Osteocyte (in vitro differentiated cells): ENCODE results near the gene ZC3H15. TPM values are rescaled to one million over a fixed set of nuclear protein-coding genes. Genes with fewer than 3 reads are reported as not detected.
"Not testable (repeated sequence)": the region's sequence is repeated elsewhere in the genome, so short reads cannot be mapped to it uniquely, and the experiment has no call there.

ENCODE experiments used
- DNase-seq: peaks from one replicate; pipeline ENCODE4 v3.0.0; 2021; ENCODE audit warnings: mixed read lengths; ENCODE audit not compliant: unreplicated experiment; ENCODE audit errors: extremely low spot score
- H3K27ac Mint-ChIP-seq: one replicate; pipeline ENCODE4 v1.8.0; 2021; ENCODE audit warnings: mild to moderate bottlenecking, mixed read lengths; ENCODE audit not compliant: unreplicated experiment
- H3K27me3 Mint-ChIP-seq: one replicate; pipeline ENCODE4 v1.8.0; 2021; ENCODE audit warnings: mixed read lengths; ENCODE audit not compliant: unreplicated experiment
- H3K36me3 Mint-ChIP-seq: one replicate; pipeline ENCODE4 v1.8.0; 2021; ENCODE audit warnings: mixed read lengths; ENCODE audit not compliant: unreplicated experiment
- H3K4me1 Mint-ChIP-seq: one replicate; pipeline ENCODE4 v1.8.0; 2021; ENCODE audit warnings: mixed read lengths; ENCODE audit not compliant: unreplicated experiment
- H3K4me3 Mint-ChIP-seq: one replicate; pipeline ENCODE4 v1.8.0; 2021; ENCODE audit warnings: mild to moderate bottlenecking, moderate library complexity, mixed read lengths; ENCODE audit not compliant: unreplicated experiment
- H3K9me3 Mint-ChIP-seq: one replicate; pipeline ENCODE4 v1.8.0; 2021; ENCODE audit warnings: mixed read lengths; ENCODE audit not compliant: unreplicated experiment
- CTCF ChIP-seq: fragments of 200-600 bp; sonication (generic); IDR thresholded peaks from 2 replicates; pipeline ENCODE4 v1.5.0; 2021; ENCODE audit warnings: antibody characterized with exemption, mild to moderate bottlenecking, moderate library complexity
- total RNA-seq: library from RNA; stranded (reverse); gene quantifications from 2 replicates; pipeline ENCODE4 v1.2.1, GENCODE V29; 2021

ZC3H15 gene
- total RNA-seq, 1 donor from 2014 or later = 43.7 TPM

DNA sequence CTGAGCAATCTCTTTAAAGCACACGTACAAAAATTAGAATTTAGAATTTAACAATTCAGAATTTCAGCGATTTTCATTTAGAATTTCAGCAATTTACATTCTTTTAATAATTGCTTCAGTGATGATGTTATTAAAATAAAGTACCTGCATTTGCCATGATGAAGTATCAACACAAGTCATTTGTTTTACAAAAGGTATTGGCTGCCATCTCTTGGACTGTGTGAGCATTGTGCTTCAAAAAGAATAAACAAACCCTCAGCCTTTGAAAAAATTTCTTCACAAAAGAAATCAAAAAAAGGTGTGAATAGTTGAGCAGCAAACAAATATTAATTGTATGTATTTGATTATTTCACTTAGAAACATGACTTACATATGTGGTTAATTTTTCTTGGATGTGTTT, 27.1 kb upstream of the ZC3H15 start:
- TF ChIP-seq CTCF = peak; percentile 45
- Mint-ChIP-seq H3K4me1 (peaks cover 2% of the 10 kb centered on the region), H3K36me3 (peaks cover 8% of the 10 kb centered on the region), H3K27ac (no peak overlapping the region), H3K4me3 (no peak overlapping the region), H3K27me3 (no peaks in the 10 kb centered on the region), H3K9me3 (no peaks in the 10 kb centered on the region)
- DNase-seq = no peak

DNA sequence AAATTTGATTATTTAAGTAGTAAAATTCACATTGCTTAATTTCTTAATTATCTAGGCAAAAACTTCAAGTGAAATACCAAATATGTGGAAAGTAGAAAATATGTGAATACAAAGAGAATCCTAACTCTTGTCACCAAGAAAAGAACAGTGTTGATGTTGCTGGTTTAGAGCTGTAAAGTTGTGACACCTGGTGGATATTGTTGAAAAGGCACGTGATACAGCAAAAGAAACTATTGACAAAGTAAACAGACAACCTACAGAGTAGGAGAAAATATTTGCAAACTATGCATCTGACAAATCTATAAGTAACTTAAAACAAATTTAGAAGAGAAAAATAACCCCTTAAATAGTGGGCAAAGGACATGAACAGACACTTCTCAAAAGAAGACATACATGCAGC, 25.6 kb upstream of the ZC3H15 start:
- no peak overlapping the region for H3K4me3 Mint-ChIP-seq
- H3K36me3 Mint-ChIP-seq = peaks cover 5% of the 10 kb centered on the region
- H3K9me3 Mint-ChIP-seq = no peaks in the 10 kb centered on the region
- no peaks in the 10 kb centered on the region for H3K27me3 Mint-ChIP-seq
- peak; percentile 52 for TF ChIP-seq CTCF
- H3K27ac Mint-ChIP-seq = no peak overlapping the region
- DNase-seq = no peak
- peaks cover 2% of the 10 kb centered on the region for H3K4me1 Mint-ChIP-seq

- Mint-ChIP-seq H3K4me1 (no peaks in the 10 kb centered on the region), H3K36me3 (peaks cover 2% of the 10 kb centered on the region), H3K27me3 (no peaks in the 10 kb centered on the region), H3K9me3 (no peaks in the 10 kb centered on the region), H3K27ac (no peak overlapping the region), H3K4me3 (no peak overlapping the region)
- TF ChIP-seq CTCF = no peak
- DNase-seq = no peak
Observed at GRCh38 chr2:186466743-186467142, 19.3 kb upstream of the ZC3H15 start.

DNA sequence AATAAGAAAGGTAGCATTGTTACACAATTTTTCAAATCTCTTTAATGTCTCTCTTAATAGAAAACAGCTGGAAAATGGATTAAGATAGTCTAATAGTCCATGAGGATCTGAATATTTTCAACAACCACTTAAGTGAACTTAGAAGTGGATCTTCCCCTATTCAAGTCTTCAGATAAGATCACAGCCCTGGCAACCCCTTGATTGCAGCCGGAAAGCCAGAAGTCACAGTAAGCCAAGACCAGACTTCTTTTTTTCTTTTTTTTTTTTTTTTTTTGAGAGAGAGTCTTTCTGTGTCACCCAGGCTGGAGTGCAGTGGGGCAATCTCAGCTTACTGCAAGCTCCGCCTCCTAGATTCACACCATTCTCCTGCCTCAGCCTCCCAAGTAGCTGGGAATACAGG, 18.6 kb upstream of the ZC3H15 start:
- no peak for TF ChIP-seq CTCF
- no peaks in the 10 kb centered on the region for H3K4me1 Mint-ChIP-seq
- H3K4me3 Mint-ChIP-seq = no peak overlapping the region
- no peaks in the 10 kb centered on the region for H3K27me3 Mint-ChIP-seq
- H3K36me3 Mint-ChIP-seq = peaks cover 2% of the 10 kb centered on the region
- H3K9me3 Mint-ChIP-seq = no peaks in the 10 kb centered on the region
- H3K27ac Mint-ChIP-seq = no peak overlapping the region
- no peak for DNase-seq

GRCh38 chr2:186472722-186473493, 13.2 kb upstream of the ZC3H15 start:
- not testable (repeated sequence) for H3K4me1 Mint-ChIP-seq, H3K4me3 Mint-ChIP-seq, H3K9me3 Mint-ChIP-seq, H3K27ac Mint-ChIP-seq, H3K27me3 Mint-ChIP-seq, DNase-seq, H3K36me3 Mint-ChIP-seq

- not testable (repeated sequence) for H3K9me3 Mint-ChIP-seq, DNase-seq, H3K4me1 Mint-ChIP-seq, H3K36me3 Mint-ChIP-seq, H3K4me3 Mint-ChIP-seq, H3K27me3 Mint-ChIP-seq, H3K27ac Mint-ChIP-seq
Observed at GRCh38 chr2:186474239-186474638, 11.8 kb upstream of the ZC3H15 start.
